ENCODE measurements around the gene DACT1. TPM values are rescaled to one million over a fixed set of nuclear protein-coding genes. Genes with fewer than 3 reads are reported as not detected.

The DACT1 gene
- total RNA-seq, 4 donors from 2014 or later = 10.1 to 34.6 (median 13.0) TPM

DNA sequence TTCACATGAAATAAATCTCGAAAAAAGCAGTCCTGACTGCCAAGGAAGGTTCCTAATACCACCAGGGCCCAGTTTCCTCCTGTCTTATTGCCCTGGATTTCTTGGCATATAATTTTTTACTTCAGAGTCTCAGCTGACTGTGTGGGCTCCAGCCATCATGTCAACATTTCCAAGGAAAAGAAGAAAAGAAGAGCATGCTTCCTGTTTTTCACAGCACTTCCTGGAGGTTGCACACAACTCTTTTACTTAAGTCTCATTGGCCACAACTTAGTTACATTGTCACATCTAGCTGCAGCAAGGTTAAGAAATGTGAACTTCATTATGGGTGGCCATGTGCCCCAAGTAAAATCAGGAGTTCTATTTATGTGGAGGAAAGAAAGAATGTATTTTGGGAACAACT lies 24.3 kb downstream of the DACT1 start:
- Histone ChIP-seq H3K27ac (no peak overlapping the region), H3K4me1 (peaks cover 0 to 6% of the 10 kb centered on the region in 2 donors), H3K36me3 (no peaks in the 10 kb centered on the region), H3K27me3 (no peaks in the 10 kb centered on the region), H3K9me3 (no peaks in the 10 kb centered on the region), H3K4me3 (replicated peaks in 1 of 3) (no peak overlapping the region)
- intact Hi-C loops (cut with DNase I) = no loop called here
- WGBS, 2 donors = 67 to 75% methylated on average over 1 of the region's 1 CpG
- TF ChIP-seq, protein P1, sequence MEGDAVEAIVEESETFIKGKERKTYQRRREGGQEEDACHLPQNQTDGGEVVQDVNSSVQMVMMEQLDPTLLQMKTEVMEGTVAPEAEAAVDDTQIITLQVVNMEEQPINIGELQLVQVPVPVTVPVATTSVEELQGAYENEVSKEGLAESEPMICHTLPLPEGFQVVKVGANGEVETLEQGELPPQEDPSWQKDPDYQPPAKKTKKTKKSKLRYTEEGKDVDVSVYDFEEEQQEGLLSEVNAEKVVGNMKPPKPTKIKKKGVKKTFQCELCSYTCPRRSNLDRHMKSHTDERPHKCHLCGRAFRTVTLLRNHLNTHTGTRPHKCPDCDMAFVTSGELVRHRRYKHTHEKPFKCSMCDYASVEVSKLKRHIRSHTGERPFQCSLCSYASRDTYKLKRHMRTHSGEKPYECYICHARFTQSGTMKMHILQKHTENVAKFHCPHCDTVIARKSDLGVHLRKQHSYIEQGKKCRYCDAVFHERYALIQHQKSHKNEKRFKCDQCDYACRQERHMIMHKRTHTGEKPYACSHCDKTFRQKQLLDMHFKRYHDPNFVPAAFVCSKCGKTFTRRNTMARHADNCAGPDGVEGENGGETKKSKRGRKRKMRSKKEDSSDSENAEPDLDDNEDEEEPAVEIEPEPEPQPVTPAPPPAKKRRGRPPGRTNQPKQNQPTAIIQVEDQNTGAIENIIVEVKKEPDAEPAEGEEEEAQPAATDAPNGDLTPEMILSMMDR (IDR thresholded peaks at IDR 0.05) = no peak
- TF ChIP-seq POLR2A (IDR thresholded peaks at IDR 0.05) = no peak
- no peak for DNase-seq

DNA sequence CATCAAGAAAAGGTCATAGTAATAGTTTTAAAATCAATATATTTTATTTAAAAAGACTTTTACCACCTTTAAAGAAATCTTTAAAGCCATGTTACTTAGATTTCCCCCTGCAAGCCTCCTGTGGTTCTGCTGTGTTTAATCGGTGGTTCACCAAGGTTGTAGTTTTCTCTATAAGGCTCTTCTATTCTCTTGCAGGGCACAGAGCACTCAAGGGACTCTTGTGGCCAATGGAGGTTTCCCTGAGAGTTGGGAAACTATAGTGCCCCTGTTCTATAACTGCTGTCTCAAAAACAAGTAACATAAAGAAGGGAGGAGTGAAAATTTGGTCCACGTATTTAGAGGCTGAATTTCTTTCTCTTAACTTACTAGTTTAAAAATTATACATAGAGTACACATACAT lies 25.0 kb downstream of the DACT1 start:
- Histone ChIP-seq H3K4me3 (replicated peaks in 1 of 3) (no peak overlapping the region), H3K9me3 (no peaks in the 10 kb centered on the region), H3K4me1 (peaks cover 0 to 6% of the 10 kb centered on the region in 2 donors), H3K27ac (no peak overlapping the region), H3K36me3 (no peaks in the 10 kb centered on the region), H3K27me3 (no peaks in the 10 kb centered on the region)
- 69% methylated on average over 2 of the region's 2 CpGs for WGBS, 2 donors
- intact Hi-C loops (cut with DNase I) = no loop called here
- TF ChIP-seq POLR2A (IDR thresholded peaks at IDR 0.05) = no peak
- TF ChIP-seq, protein P1 (IDR thresholded peaks at IDR 0.05) = no peak
- no peak for DNase-seq

DNA sequence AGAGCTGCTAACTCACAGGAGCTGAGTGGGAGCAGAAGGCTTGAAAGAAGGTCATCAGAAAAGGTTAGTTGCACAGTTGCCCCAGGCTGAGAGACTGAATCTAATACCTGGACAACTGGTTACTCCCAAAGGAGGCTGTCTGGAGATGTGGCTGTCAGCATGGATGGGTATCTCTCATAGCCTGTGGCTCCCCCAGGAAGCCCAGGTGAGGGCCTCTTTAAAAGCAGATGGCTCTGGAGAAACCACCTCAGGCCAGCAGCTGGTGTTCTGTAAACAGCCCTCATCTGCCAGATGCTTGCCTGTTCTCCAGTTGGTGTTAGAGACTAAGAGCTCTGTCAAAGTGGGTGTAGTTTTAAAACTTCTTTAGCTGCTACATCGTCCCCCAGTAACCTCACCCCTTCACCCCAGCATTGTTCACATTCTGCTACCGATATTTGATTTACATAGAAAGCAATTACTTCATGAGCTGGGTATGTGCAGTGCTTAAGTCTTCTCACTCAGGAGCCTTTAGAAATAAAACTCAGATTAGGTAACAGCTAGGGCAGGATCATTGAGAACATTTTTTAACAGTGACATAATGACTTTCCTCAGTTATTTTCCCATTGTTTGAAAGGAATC lies 25.8 kb downstream of the DACT1 start:
- TF ChIP-seq, protein P1 (IDR thresholded peaks at IDR 0.05) = no peak
- no peak for TF ChIP-seq POLR2A (IDR thresholded peaks at IDR 0.05)
- DNase-seq = peak in 1 of 2 donors; percentile 5
- peaks cover 0 to 6% of the 10 kb centered on the region in 2 donors for H3K4me1 ChIP-seq

DNA sequence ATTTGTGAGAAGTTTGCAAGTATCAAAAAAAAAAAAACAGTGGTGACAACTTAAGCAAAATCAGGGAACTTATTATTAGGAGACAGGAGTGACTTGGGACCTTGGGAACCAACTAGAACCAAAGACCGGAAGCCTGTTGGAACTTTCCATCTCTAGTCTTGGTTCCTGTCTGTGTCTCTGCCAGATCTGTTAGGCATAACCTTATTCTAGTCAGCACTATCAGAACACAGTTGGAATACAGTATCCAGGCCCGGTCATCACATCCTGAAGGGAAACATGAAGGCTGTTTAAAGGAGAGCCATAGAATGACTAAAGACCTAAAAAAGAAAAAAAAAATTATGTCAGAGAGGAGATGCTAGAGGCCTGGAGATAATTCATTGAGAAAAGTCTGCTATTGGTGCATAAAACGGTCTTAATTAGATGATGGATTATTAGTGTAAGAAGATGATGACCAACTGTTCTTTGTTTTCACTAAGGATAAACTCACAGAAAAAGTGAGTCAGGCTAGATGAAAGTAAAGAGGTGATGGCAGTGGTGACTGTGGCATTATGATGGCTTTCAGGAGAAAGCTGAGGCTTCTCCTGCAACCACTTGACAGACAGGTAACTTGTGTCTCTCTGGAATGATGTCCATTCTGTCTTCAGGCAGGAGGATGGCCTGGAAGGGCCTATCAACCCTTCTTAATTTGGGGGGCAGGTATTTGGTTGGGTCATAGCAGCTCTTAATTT lies 28.2 kb downstream of the DACT1 start:
- H3K9me3 ChIP-seq = no peaks in the 10 kb centered on the region
- H3K27me3 ChIP-seq = no peaks in the 10 kb centered on the region
- peaks cover 0 to 6% of the 10 kb centered on the region in 2 donors for H3K4me1 ChIP-seq
- no peak for TF ChIP-seq POLR2A (IDR thresholded peaks at IDR 0.05)
- TF ChIP-seq, protein P1 (IDR thresholded peaks at IDR 0.05) = no peak
- no peak overlapping the region for H3K4me3 ChIP-seq (replicated peaks in 1 of 3)
- intact Hi-C loops (cut with DNase I) = no loop called here
- DNase-seq = no peak
- H3K27ac ChIP-seq = no peak overlapping the region
- WGBS, 2 donors = 93% methylated on average over 3 of the region's 3 CpGs
- no peaks in the 10 kb centered on the region for H3K36me3 ChIP-seq

More for the DNA sequence above, 25.8 kb downstream of the DACT1 start:
- H3K9me3 ChIP-seq = no peaks in the 10 kb centered on the region
- no peaks in the 10 kb centered on the region for H3K36me3 ChIP-seq
- 30 to 31% methylated on average over 2 of the region's 2 CpGs for WGBS, 2 donors
- intact Hi-C loops (cut with DNase I) = no loop called here
- H3K27me3 ChIP-seq = no peaks in the 10 kb centered on the region
- H3K27ac ChIP-seq = no peak overlapping the region
- no peak overlapping the region for H3K4me3 ChIP-seq (replicated peaks in 1 of 3)

DNA sequence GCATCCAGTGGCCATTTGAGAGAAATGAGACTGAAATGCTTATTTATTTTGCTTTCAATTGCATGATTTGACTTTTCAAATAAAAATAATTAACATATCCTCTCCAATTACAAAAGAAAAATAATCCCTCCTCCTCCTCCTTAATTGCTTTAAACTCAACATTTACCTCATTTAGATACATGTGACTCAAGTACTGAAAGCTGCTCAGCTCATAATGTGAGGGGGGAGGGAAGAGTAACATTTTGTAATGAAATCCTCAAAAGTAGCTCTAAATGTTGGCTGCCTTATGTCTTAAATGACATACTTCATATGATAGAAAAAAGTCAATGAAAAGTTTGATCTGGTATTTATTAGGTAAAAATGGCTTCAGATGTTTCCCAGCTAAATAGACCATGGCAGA lies 29.0 kb downstream of the DACT1 start:
- Histone ChIP-seq H3K27ac (no peak overlapping the region), H3K4me1 (peaks cover 0 to 6% of the 10 kb centered on the region in 2 donors), H3K27me3 (no peaks in the 10 kb centered on the region), H3K36me3 (no peaks in the 10 kb centered on the region), H3K4me3 (replicated peaks in 1 of 3) (no peak overlapping the region), H3K9me3 (no peaks in the 10 kb centered on the region)
- TF ChIP-seq, protein P1 (IDR thresholded peaks at IDR 0.05) = no peak
- no peak for TF ChIP-seq POLR2A (IDR thresholded peaks at IDR 0.05)
- no peak for DNase-seq
- intact Hi-C loops (cut with DNase I) = no loop called here

Measured in thyroid gland (tissue), 4 donors.